ENCODE results near the gene MTA3.

The MTA3 gene

GRCh38 chr2:42781181-42781580 is 212.7 kb downstream of the MTA3 start:
- in situ Hi-C loops (cut with MboI; ENCODE audit: low sequenced_read_pairs) = loop anchor here (25.0 kb wide), 1 partner anchor 269 kb away; no protein-coding TSS in a partner anchor

- in situ Hi-C loops (cut with MboI; ENCODE audit: low sequenced_read_pairs) = loop anchor here (25.0 kb wide), 1 partner anchor 271 kb away; no protein-coding TSS in a partner anchor
These were observed 215.1 kb downstream of the MTA3 start for GRCh38 chr2:42783511-42783910.

DNA sequence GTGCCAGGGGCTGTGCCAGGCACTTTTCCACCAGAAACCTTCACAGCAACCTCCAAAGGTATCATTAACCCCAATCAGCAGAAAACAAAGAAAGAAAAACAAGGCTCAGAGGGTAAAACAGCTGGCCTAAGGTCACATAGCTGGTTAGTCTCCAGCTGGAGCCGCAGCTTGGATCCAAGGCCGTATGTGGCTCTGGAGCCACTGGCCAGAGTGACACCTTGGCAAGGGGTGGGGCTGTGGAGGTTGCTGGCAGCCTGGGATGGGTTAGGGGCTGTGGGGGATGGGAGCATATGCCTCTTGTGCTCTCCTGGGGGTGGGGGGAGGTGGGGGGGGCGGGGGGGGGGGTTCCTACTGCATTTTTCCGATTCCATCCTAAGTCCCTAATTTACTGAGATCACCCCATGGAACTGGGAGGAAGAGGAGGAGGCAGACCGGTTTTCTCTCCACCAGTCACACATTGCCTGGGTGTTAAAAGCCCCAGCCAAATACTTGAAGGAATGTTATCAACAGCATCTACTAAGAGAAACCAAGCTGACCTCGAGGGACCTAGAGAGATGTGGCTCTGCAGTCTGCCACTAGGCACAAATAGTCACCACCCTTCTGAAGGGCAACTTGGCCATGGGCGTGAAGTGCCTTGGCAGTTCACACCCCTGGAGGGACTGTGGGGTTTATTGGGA is 215.9 kb downstream of the MTA3 start:
- in situ Hi-C loops (cut with MboI; ENCODE audit: low sequenced_read_pairs) = loop anchor here (25.0 kb wide), 1 partner anchor 272 kb away; no protein-coding TSS in a partner anchor

DNA sequence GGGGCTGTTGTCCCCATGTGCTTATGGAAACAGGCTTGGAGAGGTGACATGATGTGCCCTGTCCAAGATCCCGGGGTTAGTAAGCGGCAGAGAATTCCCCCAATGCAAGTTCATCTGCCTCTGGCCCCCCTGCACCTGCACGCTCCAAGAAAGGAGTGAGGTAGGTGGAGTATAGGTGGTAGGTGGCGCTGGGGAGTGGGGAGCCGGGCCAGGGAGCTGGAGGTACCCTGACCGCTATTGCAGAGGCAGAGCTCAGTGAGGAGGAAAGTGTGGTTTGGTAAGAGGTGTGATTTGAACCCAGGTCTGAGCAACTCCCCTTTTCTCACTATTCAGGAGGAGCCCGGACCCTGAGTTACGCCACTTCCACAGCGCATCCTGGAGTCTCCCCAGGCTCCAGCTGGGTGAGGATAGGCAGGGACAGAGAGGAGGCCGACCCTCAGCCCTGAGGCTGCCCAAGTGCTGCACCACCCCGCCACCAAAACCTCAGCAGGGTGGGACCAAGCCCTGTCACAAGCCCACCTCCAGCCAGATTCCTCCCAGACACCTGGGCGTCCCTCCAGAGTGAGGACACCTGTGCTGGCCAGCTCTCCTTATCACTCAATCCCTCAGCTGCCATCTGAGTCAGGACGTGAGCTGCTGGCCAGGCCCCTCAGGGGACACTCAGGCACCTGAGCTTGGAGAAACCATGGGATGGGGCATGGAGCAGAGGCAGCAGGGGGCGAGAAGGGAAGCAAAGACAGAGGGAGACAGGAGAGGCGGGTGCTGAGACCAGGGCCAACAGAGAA is 218.3 kb downstream of the MTA3 start:
- in situ Hi-C loops (cut with MboI; ENCODE audit: low sequenced_read_pairs) = loop anchor here (25.0 kb wide), 1 partner anchor 274 kb away; no protein-coding TSS in a partner anchor

DNA sequence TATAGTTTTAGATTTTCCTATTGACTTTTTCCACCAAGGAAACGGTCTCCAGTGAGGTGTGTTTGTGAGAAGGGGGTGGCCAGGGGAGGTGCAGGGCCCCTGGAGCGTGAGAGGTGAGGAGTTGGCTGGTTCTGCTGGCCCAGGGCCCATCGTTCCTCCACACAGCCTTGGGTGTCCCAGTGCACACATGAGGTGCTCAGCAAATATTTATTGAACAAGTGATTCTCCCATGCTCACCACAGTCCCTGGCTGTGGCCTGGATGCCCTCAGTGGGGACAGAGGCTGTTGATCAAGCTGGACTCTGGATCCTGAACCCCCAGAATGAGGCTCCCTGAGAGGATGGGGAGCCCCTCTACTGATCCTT is 219.0 kb downstream of the MTA3 start:
- in situ Hi-C loops (cut with MboI; ENCODE audit: low sequenced_read_pairs) = loop anchor here (25.0 kb wide), 1 partner anchor 275 kb away; no protein-coding TSS in a partner anchor

GRCh38 chr2:42787788-42788477 is 219.5 kb downstream of the MTA3 start:
- in situ Hi-C loops (cut with MboI; ENCODE audit: low sequenced_read_pairs) = loop anchor here (25.0 kb wide), 1 partner anchor 276 kb away; no protein-coding TSS in a partner anchor

DNA sequence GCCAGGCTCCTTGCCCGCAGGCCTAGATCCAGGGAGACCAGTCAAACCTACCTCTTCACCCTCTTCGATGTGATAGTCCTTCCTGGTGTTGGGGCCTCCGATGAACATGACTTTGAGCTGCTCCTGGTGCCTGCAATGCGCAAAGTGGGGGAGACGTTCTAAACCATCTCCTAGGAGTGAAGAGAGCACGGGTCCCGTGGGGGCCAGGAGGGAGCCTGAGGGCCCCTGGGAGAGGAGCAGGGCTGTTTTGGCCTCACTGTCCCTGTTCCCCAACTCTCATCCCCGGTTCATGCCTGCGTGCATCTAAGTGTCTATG is 220.0 kb downstream of the MTA3 start:
- in situ Hi-C loops (cut with MboI; ENCODE audit: low sequenced_read_pairs) = loop anchor here (25.0 kb wide), 1 partner anchor 276 kb away; no protein-coding TSS in a partner anchor

- in situ Hi-C loops (cut with MboI; ENCODE audit: low sequenced_read_pairs) = loop anchor here (25.0 kb wide), 1 partner anchor 277 kb away; no protein-coding TSS in a partner anchor
These were observed 220.4 kb downstream of the MTA3 start for GRCh38 chr2:42788882-42789281.

DNA sequence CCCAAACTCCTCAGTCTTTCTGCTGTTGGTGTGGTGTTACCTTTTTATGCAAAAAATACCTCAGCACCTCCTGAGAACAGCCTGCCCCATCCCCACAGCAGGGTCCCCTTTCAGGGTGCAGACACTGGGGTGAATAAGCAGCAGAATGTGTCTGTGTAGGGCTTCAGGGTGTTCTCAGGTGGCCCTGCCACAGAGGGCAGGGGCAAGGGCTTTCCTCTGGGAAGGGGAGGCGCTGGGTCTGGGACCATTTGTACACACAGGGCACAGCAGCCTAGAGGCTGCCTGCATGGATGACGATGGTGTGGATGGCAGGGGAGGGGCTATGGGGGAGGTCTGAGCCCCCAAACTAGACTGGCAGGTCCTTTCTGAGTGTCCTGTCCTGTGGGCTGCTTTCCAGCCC is 221.3 kb downstream of the MTA3 start:
- in situ Hi-C loops (cut with MboI; ENCODE audit: low sequenced_read_pairs) = loop anchor here (25.0 kb wide), 1 partner anchor 277 kb away; no protein-coding TSS in a partner anchor

DNA sequence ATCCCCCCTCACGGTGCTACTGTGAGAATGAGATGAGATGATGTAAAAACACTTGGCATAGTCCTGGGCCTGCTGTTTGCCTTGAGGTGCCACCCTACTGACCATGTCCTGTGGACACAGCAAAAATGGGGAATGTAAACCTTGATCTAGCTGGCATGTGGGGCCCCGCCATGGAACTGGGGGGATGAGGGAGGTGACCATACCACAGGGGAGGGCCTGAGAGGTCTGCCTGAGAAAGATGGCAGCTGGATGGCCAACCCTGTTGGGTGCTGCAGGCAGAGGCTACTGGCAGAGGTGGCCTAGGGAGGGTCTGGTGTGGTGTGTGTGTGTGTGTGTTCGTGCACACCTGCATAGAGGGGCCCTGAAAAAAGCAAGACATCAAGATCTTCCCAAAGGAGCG is 223.2 kb downstream of the MTA3 start:
- in situ Hi-C loops (cut with MboI; ENCODE audit: low sequenced_read_pairs) = loop anchor here (25.0 kb wide), 1 partner anchor 279 kb away; no protein-coding TSS in a partner anchor

- in situ Hi-C loops (cut with MboI; ENCODE audit: low sequenced_read_pairs) = loop anchor here (25.0 kb wide), 1 partner anchor 280 kb away; no protein-coding TSS in a partner anchor
These were observed 223.7 kb downstream of the MTA3 start for GRCh38 chr2:42792087-42792582.

DNA sequence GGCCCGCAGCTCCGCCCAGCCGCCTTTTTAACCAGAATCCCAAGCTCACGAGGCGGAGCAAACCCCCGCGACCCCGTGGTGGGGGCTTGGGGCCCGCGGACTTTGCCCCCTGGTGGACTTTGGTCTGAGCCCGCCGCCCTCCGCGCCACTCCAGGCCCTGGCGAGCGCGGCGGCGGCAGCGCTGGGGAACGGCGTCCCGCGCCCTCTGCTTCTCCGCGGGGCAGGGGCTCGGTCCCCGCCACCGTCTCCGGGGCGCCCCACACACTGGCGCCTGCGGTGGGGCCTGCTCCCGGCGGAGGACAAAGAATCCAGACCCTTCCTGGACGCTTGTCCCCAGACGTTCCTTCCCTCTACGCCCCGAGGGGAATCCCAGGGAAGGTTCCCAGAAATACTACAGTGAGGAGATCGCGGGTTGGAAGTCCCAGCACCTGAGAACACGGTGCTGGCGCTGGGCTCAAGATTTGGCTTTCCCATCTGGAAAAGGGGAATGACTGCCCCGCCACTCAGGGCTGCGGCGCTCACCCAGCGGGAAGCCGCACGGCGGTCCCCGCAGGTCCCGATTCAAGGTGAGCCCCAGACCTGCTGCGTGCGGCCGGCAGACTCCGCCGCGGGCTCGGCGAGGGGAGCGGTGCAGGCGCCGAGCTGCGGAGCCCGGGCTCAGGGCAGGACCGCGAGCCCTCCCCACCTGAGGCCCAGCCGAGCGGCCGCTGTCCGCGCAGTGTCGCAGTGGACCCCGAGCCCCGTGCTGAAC is 224.3 kb downstream of the MTA3 start, which contains the start of gene HAAO:
Gene HAAO, minus strand, starts transcription at position 1 of the 751 bp plus-strand sequence. CDS start 47 bp downstream, outside the sequence.
- in situ Hi-C loops (cut with MboI; ENCODE audit: low sequenced_read_pairs) = loop anchor here (25.0 kb wide), 1 partner anchor 280 kb away; no protein-coding TSS in a partner anchor

DNA sequence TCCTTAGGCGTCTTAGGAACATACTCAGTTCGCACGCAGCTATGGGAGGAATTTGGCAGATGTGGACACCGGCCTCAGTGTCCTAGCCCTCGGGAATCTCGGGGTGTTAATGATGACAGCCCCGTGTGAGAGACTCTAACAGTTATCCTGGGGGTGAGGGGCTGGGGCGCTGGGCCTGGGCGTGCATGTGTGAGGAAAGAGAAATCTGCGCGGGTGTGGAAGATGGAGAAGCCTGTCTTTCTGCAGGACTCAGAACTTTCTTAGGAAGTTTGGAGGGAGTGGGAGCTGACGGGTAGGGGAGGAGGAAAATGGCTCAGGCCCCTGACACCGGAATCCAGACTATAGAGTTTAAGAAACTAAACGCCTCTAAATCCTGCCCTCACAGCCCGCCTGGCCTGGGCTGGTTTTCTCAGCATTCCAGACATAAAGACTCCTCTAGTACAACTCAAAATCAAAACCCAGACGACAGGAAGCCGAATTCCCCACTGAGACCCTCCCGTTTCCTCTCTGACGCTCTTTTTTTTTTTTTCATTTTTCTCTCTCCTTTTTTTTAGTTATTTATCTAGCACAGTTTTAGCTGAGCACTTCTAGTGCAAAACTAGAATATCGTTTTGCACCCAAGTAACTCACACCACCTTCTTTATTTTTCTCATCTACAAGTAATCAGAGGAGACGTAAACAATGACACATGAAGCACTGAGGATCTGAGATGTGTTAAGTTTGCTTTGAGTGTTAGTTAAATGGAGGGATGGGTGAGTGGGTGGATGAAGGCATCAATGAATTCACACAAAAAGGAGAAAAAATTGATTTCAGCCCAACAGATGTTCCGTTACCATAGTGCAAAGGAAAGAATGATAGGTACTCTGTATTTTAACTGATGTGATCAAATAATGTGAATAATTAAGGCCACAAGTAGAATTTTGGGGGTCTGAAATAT is 225.2 kb downstream of the MTA3 start:
- in situ Hi-C loops (cut with MboI; ENCODE audit: low sequenced_read_pairs) = loop anchor here (25.0 kb wide), 1 partner anchor 281 kb away; no protein-coding TSS in a partner anchor

DNA sequence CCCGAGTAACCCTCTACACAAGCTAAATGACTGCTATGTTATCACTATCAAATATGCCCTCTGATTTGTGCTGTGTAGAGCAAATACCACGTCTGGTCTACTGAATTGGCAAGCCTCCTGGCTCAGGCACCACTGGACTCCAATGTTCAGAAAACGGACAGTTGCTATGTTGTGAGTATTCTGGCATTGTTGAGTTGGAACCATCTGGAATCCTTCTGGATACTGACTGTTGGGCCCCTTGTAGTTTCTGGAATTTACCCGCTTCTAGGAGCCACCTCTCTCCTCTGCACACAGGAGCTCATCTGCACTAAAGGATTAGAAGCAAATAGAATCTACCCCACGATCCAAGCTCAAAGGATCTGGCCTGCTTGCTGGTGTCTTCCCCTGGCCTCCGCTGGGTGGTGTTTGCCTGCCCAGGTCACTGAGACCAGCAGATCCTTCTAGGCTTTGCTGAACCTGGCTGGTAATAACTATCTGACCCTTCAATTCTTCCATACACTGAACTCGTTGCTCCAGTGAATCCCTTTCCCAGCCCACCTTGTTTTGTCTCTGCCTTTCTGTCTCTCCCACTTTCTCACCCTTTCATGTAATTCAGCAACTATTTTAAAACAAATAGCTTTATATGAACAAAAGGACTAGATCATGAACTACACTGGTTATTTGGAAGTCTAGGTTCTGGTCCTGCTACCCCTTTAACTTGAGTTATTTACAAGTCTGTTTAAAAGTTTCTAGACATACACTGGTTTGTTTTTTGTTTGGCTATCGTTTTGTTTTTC is 226.0 kb downstream of the MTA3 start:
- in situ Hi-C loops (cut with MboI; ENCODE audit: low sequenced_read_pairs) = loop anchor here (25.0 kb wide), 1 partner anchor 282 kb away; no protein-coding TSS in a partner anchor

GRCh38 chr2:42795275-42795674 is 226.8 kb downstream of the MTA3 start:
- in situ Hi-C loops (cut with MboI; ENCODE audit: low sequenced_read_pairs) = loop anchor here (25.0 kb wide), 1 partner anchor 283 kb away; no protein-coding TSS in a partner anchor

DNA sequence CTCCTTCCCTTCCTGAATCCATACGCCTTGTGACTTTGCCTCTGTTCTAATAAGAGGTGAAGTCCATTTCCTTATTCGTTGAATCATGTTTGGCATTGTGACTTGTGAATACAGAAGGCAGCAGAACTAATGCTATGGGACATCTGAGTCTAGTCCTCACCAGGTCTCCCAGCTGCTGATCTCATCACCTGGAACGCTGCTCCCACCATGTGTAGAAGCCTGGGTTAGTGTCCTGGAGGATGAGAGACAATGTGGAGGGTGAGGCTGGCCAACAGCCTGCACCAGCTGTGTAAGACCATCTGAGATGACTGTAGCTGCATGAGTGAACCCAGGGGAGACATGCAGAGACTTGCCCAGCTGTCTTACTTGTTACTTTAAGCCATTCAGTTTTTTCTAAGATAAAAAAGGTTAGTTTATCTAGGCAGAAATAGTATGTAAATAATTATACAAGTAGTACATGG is 227.4 kb downstream of the MTA3 start:
- in situ Hi-C loops (cut with MboI; ENCODE audit: low sequenced_read_pairs) = loop anchor here (25.0 kb wide), 1 partner anchor 284 kb away; no protein-coding TSS in a partner anchor

- in situ Hi-C loops (cut with MboI; ENCODE audit: low sequenced_read_pairs) = loop anchor here (25.0 kb wide), 1 partner anchor 284 kb away; no protein-coding TSS in a partner anchor
These were observed 228.2 kb downstream of the MTA3 start for GRCh38 chr2:42796427-42797248.
